IPS-NIHi7 (cell line): ENCODE measurements around the gene NUFIP1.
"Not testable (repeated sequence)": the region's sequence is repeated elsewhere in the genome, so short reads cannot be mapped to it uniquely, and the experiment has no call there.

ENCODE experiments used
- DNase-seq: peaks from one replicate; pipeline ENCODE4 v3.0.0; 2012; ENCODE audit warnings: mixed read lengths; ENCODE audit errors: extremely low spot score

Gene NUFIP1

GRCh38 chr13:44989071-44989889 is at the start of gene NUFIP1, which contains the start of gene GPALPP1:
Gene NUFIP1, minus strand, starts transcription at chr13:44989471. Its CDS starts 35 bp downstream, at chr13:44989436.
Gene GPALPP1, plus strand, starts transcription at chr13:44989538. Its CDS starts 117 bp downstream, at chr13:44989655.
- DNase-seq = peak; percentile 98

GRCh38 chr13:45036206-45036605 is 46.9 kb upstream of the NUFIP1 start:
- no peak for DNase-seq

- no peak for DNase-seq
Measured at GRCh38 chr13:45034342-45034741, 45.1 kb upstream of the NUFIP1 start.

GRCh38 chr13:45024847-45025246 is 35.6 kb upstream of the NUFIP1 start:
- no peak for DNase-seq

- no peak for DNase-seq
Measured at GRCh38 chr13:45021250-45021649, 32.0 kb upstream of the NUFIP1 start.

GRCh38 chr13:45019981-45020380 is 30.7 kb upstream of the NUFIP1 start:
- DNase-seq = not testable (repeated sequence)

- no peak for DNase-seq
Measured at GRCh38 chr13:45016792-45017425, 27.6 kb upstream of the NUFIP1 start.

- DNase-seq = no peak
Measured at GRCh38 chr13:45015300-45015699, 26.0 kb upstream of the NUFIP1 start.

GRCh38 chr13:45011198-45011597 is 21.9 kb upstream of the NUFIP1 start:
- DNase-seq = no peak

- no peak for DNase-seq
Measured at GRCh38 chr13:45007823-45008222, 18.6 kb upstream of the NUFIP1 start.

GRCh38 chr13:45007225-45007624 is 18.0 kb upstream of the NUFIP1 start:
- DNase-seq = no peak

- no peak for DNase-seq
Measured at GRCh38 chr13:45004096-45004495, 14.8 kb upstream of the NUFIP1 start.

- DNase-seq = no peak
Measured at GRCh38 chr13:45003417-45003816, 14.1 kb upstream of the NUFIP1 start.

- DNase-seq = no peak
Measured at GRCh38 chr13:44989941-44990340, 670 bp upstream of the NUFIP1 start.

- no peak for DNase-seq
Measured at GRCh38 chr13:44978328-44978727, 10.9 kb downstream of the NUFIP1 start.

- DNase-seq = no peak
Measured at GRCh38 chr13:44976949-44977583, 12.2 kb downstream of the NUFIP1 start.

- no peak for DNase-seq
Measured at GRCh38 chr13:44976196-44976595, 13.1 kb downstream of the NUFIP1 start.

- DNase-seq = no peak
Measured at GRCh38 chr13:44974056-44974793, 15.0 kb downstream of the NUFIP1 start.

GRCh38 chr13:44972956-44973581 is 16.2 kb downstream of the NUFIP1 start:
- DNase-seq = no peak

GRCh38 chr13:44971656-44972595 is 17.3 kb downstream of the NUFIP1 start:
- DNase-seq = no peak
